Measurements from ENCODE around the gene ZBTB5.

ZBTB5 gene

DNA sequence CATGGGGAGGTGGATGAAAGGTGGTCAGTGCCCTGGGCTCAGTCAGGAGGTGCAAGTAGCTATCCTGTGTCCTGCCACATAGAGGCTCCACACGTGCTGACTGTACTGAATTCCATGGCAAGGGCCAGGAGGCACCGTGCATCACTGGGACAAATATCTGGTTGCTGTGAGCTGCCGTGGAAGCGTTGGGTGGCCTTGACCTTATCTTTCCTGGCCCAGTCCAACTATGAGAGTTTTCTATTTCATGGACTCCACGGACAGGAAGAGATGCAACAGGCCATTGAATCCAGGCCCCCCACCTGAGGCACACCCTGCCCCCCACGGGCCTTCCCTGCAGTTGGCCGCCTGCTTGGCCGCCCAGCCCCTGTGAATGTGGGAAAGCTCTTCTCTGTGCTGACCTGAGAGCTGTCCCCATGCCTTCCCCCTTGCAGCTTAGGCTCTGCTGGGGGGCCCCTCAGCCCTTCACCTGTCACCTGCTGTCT, 41.0 kb downstream of the ZBTB5 start:
- no peak for DNase-seq (ENCODE audit: low read depth)

DNA sequence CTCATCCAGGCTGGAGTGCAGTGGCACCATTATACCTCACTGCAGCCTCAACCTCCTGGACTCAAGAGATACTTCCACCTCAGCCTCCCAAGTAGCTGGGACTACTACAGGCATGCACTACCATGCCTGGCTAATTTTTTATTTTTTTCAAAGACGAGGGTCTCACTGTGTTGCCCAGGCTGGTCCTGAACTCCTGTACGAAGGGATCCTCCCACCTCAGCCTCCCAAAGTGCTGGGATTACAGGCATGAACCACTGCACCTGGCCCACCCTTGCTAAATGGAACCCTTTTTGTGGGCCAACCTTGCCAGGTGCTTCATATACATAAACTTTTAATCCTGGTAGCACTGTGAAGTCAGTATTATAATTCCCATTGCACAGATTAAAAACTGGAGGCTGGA, 41.7 kb downstream of the ZBTB5 start:
- DNase-seq (ENCODE audit: low read depth) = no peak

DNA sequence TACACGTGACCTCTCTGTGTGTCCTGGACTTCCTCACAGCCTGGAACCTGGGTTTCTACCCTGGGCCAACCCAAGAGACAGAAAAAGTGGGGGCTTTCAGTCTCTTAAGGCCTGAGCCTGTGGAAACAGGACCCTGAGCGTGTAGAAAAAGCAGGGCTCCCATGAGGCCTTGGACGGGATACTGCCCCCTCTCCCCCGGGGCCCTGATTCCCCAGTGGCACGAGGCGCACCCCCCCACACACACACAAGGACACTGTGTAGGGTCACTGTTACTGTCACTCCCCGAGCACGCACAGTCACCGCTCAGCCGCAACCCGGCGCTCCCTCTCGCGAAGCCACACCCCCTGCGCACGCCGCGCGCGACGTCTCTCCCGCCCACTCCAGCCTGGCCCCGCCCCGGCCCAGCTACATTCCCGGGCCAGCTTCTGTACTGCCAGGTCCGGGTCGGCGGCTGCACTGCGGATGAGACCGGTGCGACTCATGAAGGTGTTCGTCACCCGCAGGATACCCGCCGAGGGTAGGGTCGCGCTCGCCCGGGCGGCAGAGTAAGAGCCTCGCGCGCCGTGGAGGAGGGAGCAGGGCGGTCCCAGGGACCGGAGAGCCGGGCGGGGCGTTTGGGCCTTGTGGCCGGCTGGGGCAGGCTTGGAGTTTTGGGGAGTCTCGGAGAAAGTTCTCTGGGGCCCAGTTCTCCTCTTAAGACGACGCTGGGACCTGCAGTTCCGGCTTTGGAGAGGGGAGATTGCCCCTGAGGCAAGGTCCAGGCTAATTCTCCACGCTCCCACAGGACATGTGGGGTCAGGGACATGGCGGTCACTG, 42.8 kb downstream of the ZBTB5 start, which contains the start of gene GRHPR:
Gene GRHPR, plus strand, starts transcription at position 408 of the 816 bp plus-strand sequence. Its CDS starts 55 bp downstream, at position 463.
- DNase-seq (ENCODE audit: low read depth) = peak; percentile 83

DNA sequence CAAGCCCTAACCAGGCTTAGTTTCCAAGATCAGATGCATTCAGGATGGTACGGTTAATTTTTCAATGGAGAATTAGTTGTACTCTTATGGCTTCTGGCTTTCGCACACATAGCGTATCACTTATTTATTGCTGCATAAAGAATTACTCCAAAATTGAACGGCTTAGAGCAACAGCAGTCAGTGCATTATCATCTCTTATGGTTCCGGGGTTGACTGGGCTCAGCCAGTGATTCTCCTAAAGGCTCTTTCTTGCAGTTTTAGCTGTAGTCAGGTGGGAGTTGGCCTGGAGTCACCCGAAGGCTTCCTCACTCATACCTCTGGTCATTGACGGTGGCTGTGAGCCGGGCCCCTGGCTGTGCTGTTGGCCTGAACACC, 43.3 kb downstream of the ZBTB5 start:
- DNase-seq (ENCODE audit: low read depth) = no peak

DNA sequence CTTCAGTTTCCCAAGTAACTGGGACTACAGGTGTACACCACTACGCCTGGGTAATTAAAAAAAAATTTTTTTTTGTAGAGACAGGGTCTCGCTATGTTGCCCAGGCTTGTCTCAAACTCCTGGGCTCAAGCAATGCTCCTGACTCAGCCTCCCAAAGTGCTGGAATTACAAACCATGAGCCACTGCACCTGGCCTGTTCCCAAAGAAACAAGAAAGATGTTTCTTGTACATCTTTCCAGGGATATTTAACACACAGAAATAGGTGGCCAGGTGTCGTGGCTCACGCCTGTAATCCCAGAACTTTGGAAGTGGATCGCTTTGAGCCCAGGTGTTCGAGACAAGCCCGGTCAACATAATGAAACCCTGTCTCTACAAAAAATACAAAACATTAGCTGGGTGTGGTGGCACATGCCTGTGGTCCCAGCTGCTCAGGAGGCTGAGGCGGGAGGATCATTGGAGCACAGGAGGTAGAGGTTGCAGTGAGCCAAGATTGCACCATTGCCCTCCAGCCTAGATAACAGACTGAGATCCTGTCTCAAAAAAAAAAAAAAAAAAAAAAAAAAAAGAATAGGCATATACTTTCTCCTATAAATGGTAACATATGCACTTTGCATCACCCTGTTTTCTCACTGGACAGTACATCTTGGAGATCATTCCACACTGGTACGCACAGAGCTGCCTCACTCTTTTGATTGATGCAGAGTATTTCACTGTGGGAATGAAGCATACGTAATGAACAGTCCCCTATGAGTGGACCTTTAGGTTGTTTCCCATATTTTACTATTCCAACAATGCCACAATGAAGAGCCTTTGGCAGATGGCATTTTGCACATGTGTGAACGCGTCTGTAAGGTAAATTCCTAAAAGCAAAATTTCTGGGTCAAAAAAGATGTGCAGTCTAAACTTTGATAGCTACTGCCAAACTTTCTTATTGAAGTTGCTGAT, 44.7 kb downstream of the ZBTB5 start:
- DNase-seq (ENCODE audit: low read depth) = no peak

DNA sequence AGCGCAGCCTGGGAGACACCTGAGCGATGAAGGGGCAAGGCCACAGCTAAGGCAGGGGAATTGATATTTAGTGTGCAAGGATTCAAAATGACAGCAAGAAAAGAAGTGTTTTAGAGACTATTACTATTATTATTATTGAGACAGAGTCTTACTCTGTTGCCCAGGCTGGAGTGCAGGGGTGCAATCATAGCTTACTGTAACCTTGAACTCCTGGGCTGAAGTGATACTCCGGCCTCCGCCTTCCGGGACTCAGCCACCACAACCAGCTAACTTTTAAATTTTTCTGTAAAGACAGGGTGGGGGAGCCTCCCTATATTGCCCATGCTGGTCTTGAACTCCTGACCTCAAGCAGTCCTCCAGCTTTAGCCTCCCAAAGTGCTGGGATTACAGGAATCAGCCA, 46.0 kb downstream of the ZBTB5 start:
- DNase-seq (ENCODE audit: low read depth) = no peak

DNA sequence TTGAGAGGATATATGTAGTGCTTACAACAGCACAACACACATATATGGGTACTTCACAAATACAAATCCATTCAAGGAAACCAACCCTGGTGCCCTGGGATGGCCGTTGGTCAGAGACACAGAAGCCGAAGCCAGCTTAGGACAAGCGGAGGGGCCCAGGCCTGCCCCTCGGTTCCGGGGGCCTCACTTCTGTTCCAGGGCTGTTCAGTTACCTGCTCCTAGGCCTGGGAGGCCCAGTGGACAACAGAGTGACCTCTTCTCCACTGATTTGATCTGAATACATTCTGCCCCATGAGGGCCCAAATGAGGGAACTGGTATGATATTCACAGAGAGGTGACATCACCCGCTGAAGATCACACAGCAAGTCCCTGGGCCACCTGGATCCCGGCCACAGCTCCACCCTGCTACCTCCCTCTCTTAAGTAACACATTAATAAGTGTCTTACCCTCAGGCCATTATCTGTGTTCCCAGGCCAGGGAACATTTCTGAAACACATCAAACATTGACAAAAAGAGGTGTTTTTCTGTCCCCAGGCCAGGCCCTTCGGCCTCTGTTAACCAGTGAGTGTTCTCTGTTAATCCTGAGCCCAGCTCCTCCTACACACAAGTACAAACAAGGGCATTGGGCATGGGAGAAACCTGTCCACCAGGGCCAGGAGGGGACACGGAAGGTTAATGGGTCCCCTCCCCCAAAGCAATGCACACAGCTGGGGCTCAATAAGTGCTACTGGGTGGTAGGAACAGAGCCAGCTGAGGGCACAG, 47.2 kb downstream of the ZBTB5 start:
- no peak for DNase-seq (ENCODE audit: low read depth)

DNA sequence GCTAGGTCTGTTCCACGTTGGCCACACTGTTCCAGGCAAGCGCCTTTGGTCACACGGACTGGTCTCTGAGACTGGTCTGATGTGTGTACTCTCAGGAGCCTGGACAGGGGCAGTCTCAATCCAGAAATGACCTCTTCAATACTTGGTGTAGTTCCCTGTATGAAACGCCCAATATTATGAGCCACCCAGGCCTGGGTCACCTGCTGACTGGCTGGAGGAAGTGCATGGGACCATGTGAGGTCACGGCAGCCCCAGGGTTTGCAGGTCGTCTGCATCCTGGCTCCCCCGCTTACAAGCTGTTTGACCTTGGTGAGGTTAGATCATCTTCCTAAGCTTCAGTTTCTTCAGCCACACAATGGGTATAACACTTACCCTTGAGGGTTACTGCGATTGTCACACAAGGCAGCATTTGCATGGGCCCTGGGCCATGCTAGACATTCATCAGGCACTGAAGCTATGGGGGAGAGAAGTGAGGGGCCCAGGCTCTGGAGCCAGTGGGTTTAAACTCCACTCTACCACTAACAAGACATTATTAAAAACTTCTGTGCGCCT, 47.9 kb downstream of the ZBTB5 start:
- no peak for DNase-seq (ENCODE audit: low read depth)

DNA sequence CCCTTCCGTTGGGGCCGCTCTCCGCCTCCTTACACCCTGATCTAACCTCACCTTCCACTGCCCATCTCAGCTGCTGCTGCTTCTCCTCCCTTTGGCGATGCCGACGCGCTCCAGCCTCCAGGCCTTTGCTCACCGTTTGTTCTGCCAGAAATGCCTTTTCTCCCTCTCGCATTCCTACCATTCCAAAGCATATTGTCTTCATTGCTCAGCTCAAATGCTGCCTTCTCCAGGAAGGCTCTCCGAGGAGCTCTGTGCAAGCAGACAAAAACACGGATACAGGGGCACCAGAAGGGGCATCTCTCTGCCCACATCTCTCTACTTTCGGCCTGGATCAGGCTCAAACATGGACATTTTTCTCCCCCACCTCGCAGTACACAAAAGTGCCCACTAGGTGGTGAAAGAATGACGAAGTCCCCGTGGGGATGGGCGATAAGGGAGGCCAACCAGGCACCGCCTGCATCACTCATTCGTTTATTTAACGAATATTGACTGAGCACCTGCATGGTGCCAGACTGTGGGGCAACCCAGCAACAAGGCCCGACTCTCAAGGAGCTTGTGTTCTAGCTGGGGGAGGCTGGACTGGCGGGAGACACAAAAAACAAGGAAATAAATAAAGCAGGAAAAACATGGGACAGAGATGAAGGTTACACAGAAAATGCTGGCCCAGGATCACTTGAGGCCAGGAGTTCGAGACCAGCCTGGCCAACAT, 50.1 kb downstream of the ZBTB5 start:
- DNase-seq (ENCODE audit: low read depth) = peak; percentile 62

DNA sequence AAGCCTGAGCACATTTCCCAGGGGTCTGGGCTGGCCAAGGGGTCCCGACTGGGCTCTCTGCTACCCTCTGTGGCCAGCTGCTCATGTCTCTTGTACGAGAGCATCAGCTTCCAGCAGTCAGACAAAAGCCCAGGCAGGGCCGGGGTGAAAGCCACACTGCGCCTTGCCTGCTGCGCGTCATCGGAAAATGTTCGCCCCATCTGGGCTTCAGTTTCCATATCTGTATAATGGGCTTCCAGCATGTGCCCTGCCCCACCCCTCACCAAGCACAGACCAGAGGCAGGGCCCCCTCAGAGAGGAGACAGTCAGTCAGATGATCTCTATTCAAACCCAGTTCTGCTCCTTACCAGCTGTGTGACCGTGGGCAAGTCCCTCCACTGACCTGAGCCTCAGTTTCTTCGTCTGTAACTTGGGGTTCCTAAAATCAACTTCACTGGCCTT, 50.7 kb downstream of the ZBTB5 start:
- DNase-seq (ENCODE audit: low read depth) = no peak

DNA sequence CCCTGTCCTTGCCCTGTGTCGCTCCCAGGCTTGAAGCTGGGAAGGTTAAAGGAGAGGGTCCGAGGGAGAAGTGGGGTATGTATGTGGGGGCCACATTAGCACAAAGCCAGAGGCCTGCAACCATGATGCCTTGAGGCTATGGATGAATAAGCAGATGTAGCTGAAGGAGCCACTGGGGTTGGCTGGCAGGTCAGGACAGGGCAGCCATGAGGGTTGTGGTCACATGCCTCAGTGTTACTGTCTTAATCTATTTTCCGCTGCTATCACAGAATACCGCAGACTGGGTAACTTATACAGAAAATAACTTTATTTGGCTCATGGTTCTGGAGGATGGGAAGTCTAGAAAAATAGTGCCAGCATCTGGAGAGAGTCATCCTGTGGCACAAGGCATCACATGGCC, 51.9 kb downstream of the ZBTB5 start:
- no peak for DNase-seq (ENCODE audit: low read depth)

DNA sequence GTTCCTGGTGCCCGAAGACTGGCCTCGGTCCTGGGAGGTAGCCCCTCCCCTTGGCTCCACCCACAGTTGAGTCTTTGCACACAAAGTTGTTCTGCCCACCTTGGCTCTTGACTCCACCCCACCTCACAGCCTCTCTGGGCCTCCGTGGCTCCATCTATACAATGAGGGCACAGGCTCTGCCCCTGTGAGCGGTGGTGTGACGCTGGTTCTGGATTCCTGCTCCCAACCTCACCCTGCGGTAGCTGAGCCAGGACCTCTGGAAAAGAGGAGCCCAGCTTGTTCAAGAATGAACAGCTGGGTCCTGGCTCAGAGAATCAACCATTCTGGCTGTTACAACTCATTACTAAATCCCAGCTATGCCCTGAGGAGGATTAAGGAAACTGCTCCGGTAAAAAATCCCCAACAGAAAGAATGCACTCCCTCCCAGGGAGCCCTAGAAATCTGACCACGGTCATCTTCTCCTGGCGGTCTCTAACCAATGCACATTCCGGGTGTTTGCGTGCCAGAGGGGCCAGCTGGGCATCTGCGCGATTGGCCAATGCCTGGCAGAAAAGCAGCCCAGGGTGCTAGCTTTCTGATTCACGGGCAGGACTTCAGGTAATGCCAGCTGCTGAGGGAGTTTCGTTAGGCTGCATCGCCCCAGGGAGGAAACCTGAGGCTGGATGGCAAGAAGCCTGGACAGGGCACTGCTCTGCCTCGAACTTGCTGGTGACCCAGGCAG, 52.7 kb downstream of the ZBTB5 start:
- no peak for DNase-seq (ENCODE audit: low read depth)

DNA sequence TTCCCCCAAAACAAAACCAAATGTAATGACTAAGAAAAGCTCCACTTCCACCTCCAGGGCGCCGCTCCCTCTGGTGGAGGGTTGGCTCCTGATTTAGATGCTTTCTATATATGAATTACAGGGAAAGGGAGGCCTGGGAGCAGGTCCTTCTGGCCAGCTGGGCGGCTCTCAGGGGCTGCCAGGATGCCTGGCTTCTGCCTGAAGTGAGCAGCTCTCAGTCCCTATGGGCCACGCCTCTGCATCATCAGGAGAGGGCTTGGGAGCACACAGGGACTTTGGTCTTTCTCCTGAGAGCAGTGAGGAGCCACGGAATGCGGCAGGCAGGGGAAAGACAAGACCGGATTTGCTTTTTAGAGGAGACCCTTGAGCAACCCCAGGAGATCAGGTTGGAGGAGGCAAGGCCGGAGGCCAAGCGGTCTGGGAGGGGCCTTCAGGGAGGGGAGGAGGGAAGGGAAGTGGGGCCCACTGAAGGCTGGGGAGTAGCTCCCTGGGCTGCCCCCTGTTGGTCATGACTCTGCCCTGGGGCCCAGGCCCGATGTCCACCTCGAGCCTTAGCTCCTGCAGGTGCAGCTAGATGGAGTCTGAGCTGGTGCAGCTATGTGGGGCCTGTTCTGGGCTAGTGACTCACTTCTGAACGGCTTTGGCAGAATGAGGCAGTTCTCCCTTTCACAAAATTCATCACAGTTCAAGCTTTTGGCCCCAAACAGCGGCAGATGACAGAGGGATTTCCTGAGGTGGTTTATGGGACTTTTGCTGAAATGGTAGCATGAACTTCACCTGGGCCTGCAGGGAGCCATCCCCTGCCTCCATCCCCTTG, 54.1 kb downstream of the ZBTB5 start:
- DNase-seq (ENCODE audit: low read depth) = no peak

DNA sequence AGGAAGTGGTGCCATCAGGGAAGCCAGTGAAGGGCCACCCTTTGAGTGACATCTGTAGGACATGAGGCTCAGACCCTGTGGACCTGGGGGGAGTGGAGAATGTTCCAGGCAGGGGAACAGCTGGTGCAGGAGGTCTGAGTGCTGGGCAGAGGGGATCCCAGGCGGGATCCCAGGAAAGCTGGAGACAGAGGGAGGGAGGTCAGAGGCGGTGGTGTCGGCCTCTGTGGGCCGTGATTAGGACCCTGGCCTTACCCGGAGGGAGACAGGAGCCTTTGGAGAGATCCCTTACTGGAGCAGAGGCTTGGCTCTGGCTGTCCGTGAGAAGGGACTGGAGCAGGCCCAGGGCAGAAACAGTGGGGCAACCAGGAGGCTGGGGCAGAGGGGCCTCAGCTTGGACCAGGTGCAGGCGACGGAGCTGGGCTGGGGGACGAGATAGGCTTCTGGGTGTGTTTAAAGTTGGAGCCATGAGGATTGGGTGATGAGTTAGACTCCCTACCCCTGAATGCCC, 54.8 kb downstream of the ZBTB5 start:
- no peak for DNase-seq (ENCODE audit: low read depth)

DNA sequence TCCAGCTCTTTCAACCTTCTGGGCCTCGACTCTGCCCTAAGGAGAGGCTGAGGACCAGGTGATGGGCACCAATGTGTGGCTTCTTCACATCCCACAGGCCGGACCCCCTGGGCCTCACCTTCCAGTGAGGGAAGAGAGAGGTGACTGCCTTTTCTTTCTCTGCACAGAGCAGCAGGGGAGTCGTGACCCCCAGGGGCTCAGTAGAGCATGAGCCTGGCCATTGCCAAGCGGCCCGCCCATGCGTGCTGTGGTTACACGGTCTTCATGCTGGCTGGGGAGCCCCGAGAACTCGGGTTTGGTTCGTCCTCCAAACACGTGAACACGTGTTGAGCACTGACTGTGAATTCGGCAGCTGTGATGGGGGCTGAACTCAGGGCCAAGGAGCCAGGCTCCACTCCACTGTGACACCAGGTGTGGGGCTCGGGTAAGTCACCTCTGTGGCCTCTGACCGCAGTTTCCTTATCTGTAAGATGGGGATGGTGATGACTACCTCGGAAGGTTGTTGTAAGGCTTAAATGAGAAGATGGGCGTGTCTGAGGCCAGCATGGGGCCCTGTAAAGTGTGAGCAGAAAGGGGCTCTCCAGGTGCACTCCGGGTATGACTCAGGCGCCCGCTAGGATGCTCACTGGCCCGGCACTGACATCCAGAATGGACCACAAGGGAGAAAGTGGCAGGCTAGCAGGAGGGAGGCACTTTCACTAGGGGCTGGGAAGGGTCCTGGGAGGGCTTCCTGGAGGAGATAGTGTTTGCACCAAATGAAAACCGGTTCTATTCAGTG, 56.1 kb downstream of the ZBTB5 start:
- DNase-seq (ENCODE audit: low read depth) = peak; percentile 34

DNA sequence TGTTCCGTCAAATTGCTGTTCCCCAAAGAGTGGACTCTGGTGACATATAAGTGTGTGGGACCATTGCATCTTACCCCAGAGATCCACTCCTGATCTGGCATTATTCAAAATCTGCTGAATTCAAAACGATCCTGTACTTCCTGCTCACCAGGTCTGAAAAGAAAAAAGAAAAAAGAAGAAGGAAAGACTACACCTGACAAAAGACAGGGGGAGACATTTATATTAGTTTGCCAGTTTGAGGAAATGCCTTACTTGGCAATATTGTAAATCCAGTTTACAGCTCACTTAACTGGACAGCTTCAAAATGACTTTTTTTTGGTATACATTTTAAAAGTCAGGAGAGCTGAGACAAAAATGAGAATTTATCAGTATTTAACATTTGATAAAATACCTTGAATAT, 57.8 kb downstream of the ZBTB5 start:
- no peak for DNase-seq (ENCODE audit: low read depth)

DNA sequence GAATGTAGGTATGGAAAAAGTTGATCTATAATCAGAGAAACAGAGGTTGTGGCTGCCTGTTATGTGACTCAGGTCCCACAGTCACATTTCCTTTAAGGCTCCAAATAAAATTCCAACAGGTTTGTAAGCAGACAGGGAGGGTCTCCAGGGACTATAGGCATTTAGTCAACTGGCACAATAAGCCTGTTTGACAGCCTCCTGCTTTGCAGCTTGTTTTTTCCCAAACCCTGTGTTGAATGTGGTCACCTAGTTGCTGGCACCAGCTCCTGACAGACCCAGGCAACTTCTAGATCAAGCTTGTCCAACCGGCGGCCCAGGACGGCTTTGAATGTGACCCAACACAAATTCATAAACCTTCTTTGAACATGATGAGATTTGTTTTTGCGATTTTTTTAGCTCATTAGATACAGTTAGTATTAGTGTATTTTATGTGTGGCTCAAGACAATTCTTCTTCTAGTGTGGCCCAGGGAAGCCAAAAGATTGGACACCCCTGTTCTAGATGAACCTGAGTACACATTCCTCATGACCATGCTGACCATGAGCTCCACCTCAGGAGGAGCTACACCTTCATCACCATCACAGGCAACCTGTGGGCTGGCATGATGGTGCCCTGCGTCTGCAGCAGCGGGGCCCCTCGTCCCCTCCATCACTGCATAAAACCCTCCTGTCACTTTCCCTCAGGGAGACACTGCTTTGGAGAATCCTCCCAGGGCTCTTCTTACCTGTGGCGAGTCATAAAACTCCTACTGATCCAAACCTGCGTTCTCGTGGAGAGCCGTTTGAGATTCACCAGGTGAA, 58.4 kb downstream of the ZBTB5 start:
- DNase-seq (ENCODE audit: low read depth) = no peak

Measured in stimulated activated CD8-positive, alpha-beta memory T cell treated with anti-CD3 and anti-CD28 coated beads, Interleukin-7, amount 100 ng/mL, for 24 hours (primary cell).